ENCODE results near the gene ITGB3.
"Not testable (repeated sequence)": the region's sequence is repeated elsewhere in the genome, so short reads cannot be mapped to it uniquely, and the experiment has no call there.

GRCh38 chr17:47216821-47217220, 36.8 kb upstream of the ITGB3 start:
- not testable (repeated sequence) for TF ChIP-seq CTCF (IDR thresholded peaks at IDR 0.05; ENCODE audit: low read depth, low read length, poor library complexity, severe bottlenecking); EZH2phosphoT487 (IDR thresholded peaks at IDR 0.05; ENCODE audit: borderline replicate concordance, low read length)

Measured in DOHH2 (cell line).